ENCODE data around the gene STEAP3. TPM values are rescaled to one million over a fixed set of nuclear protein-coding genes. Genes with fewer than 3 reads are reported as not detected.

The STEAP3 gene
- total and polyA plus RNA-seq, 2 donors (not counting 3 experiments of a cell fraction or from before 2014, with no cell fraction given) = 8.6 to 17.4 TPM

DNA sequence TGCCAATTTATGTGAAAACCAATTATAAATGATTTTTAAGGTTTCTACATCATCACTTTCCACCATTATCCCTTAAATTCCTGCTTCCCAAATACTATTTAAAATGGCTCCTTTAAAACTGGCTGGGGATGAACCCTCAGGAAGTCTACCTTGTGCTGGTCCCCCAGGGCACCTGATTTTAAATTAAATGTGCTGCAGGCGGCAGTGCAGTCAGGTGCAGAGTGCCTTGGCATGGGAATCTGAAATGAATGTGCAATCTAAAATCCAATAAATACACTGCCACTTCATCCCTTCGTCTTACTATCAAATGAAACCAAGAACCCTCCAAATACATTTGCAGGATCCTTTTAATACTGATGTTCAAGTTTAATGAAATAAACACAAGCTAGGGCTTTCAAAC is 81.2 kb downstream of the STEAP3 start:
- TF ChIP-seq POLR2A (IDR thresholded peaks at IDR 0.05; ENCODE audit: low read depth, low read length) (no peak), EZH2 (IDR thresholded peaks at IDR 0.05; ENCODE audit: borderline replicate concordance, low read depth, low read length, severe bottlenecking) (no peak), JUN (IDR thresholded peaks at IDR 0.05; ENCODE audit: borderline replicate concordance, insufficient read depth, insufficient read length, low read depth) (no peak), GATA2 (IDR thresholded peaks at IDR 0.05; ENCODE audit: insufficient read depth, insufficient read length, low read depth, low read length) (no peak), POLR2AphosphoS5 (IDR thresholded peaks at IDR 0.05; ENCODE audit: insufficient read depth, low read depth, low read length) (no peak), FOS (IDR thresholded peaks at IDR 0.05; ENCODE audit: borderline replicate concordance, insufficient read depth, low read length) (no peak), MAX (IDR thresholded peaks at IDR 0.05; ENCODE audit: insufficient read depth, insufficient read length) (no peak), MYC (IDR thresholded peaks at IDR 0.05; ENCODE audit: low read depth, low read length) (no peak)
- TF ChIP-seq, protein P1, sequence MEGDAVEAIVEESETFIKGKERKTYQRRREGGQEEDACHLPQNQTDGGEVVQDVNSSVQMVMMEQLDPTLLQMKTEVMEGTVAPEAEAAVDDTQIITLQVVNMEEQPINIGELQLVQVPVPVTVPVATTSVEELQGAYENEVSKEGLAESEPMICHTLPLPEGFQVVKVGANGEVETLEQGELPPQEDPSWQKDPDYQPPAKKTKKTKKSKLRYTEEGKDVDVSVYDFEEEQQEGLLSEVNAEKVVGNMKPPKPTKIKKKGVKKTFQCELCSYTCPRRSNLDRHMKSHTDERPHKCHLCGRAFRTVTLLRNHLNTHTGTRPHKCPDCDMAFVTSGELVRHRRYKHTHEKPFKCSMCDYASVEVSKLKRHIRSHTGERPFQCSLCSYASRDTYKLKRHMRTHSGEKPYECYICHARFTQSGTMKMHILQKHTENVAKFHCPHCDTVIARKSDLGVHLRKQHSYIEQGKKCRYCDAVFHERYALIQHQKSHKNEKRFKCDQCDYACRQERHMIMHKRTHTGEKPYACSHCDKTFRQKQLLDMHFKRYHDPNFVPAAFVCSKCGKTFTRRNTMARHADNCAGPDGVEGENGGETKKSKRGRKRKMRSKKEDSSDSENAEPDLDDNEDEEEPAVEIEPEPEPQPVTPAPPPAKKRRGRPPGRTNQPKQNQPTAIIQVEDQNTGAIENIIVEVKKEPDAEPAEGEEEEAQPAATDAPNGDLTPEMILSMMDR (IDR thresholded peaks at IDR 0.05; ENCODE audit: extremely low read depth in 1 of 2, insufficient read depth in 1 of 2, low read depth in 1 of 2, low read length in 2 of 2) = no peak
- FAIRE-seq (no peak), DNase-seq (ENCODE audit: low read depth, low spot score) (no peak)
- Histone ChIP-seq H3K9me1 (replicated peaks; ENCODE audit: control insufficient read depth, extremely low read depth, insufficient read depth, low read length) (no peaks in the 10 kb centered on the region), H3K9me3 (replicated peaks; ENCODE audit: control insufficient read depth, insufficient read depth, low read length) (no peaks in the 10 kb centered on the region), H4K20me1 (replicated peaks; ENCODE audit: control insufficient read depth, extremely low read depth, insufficient read depth, low read length) (no peaks in the 10 kb centered on the region), H3K4me2 (ENCODE audit: insufficient read depth, low read length) (no peak overlapping the region), H3K4me3 (replicated peaks in 1 of 3; ENCODE audit: insufficient read depth in 1 of 3, low read depth in 1 of 3, low read length in 3 of 3) (no peak overlapping the region), H3K9ac (replicated peaks; ENCODE audit: extremely low read depth, insufficient read depth, low read length) (no peak overlapping the region), H3K4me1 (ENCODE audit: control insufficient read depth, extremely low read depth, insufficient read depth, low read length) (no peaks in the 10 kb centered on the region), H2AFZ (ENCODE audit: low read depth, low read length) (no peak overlapping the region), H3K27me3 (ENCODE audit: control insufficient read depth in 2 of 2, insufficient read depth in 2 of 2, low read length in 2 of 2) (no peaks in the 10 kb centered on the region), H3K27ac (ENCODE audit: insufficient read depth, low read depth, low read length) (no peak overlapping the region), H3K36me3 (ENCODE audit: control insufficient read depth in 2 of 2, extremely low read depth in 1 of 2, insufficient read depth in 2 of 2, low read length in 2 of 2) (no peaks in the 10 kb centered on the region), H3K79me2 (ENCODE audit: control insufficient read depth, insufficient read depth, low read length) (no peaks in the 10 kb centered on the region)
- POLR2A ChIA-PET = no interaction called here
- no TSS peak for BruUV-seq (replicated peaks)
- intact Hi-C loops (cut with micrococcal nuclease) (no loop called here), dilution Hi-C loops (cut with MboI; ENCODE audit: extremely low pct_ligation_motif_present, low sequenced_read_pairs) (no loop called here)
- CTCF ChIA-PET = no interaction called here
